OCI-M2 (cell line): ENCODE measurements around the gene AKAP10.
"Not testable (repeated sequence)": the region's sequence is repeated elsewhere in the genome, so short reads cannot be mapped to it uniquely, and the experiment has no call there.

ENCODE experiments used
- DNase-seq: peaks from one replicate; lab custom pipeline; 2025; ENCODE audit not compliant: unreplicated experiment; lab: John Stamatoyannopoulos, UW

The AKAP10 gene

GRCh38 chr17:19979917-19980770, 2.5 kb upstream of the AKAP10 start:
- DNase-seq: no peak

- no peak for DNase-seq
Observed at GRCh38 chr17:19978805-19979211, 1.2 kb upstream of the AKAP10 start.

- DNase-seq: no peak
Observed at GRCh38 chr17:19978209-19978802, 678 bp upstream of the AKAP10 start.

- DNase-seq: no peak
Observed at GRCh38 chr17:19975601-19976000, 2.0 kb downstream of the AKAP10 start.

GRCh38 chr17:19973156-19973555, 4.5 kb downstream of the AKAP10 start:
- no peak for DNase-seq

- DNase-seq: not testable (repeated sequence)
Observed at GRCh38 chr17:19962954-19963353, 14.7 kb downstream of the AKAP10 start.

- DNase-seq: no peak
Observed at GRCh38 chr17:19958023-19958422, 19.6 kb downstream of the AKAP10 start.

GRCh38 chr17:19955099-19955498, 22.5 kb downstream of the AKAP10 start:
- no peak for DNase-seq

GRCh38 chr17:19951411-19951810, 26.2 kb downstream of the AKAP10 start:
- DNase-seq: not testable (repeated sequence)

GRCh38 chr17:19950624-19951195, 26.9 kb downstream of the AKAP10 start:
- not testable (repeated sequence) for DNase-seq

GRCh38 chr17:19948116-19948943, 29.3 kb downstream of the AKAP10 start:
- no peak for DNase-seq

- DNase-seq: no peak
Observed at GRCh38 chr17:19946921-19947320, 30.7 kb downstream of the AKAP10 start.

- DNase-seq: no peak
Observed at GRCh38 chr17:19945009-19945626, 32.5 kb downstream of the AKAP10 start.

- DNase-seq: no peak
Observed at GRCh38 chr17:19943599-19943998, 34.0 kb downstream of the AKAP10 start.

GRCh38 chr17:19943026-19943425, 34.6 kb downstream of the AKAP10 start:
- DNase-seq: no peak

- DNase-seq: no peak
Observed at GRCh38 chr17:19940722-19941464, 36.7 kb downstream of the AKAP10 start.

GRCh38 chr17:19939993-19940721, 37.5 kb downstream of the AKAP10 start:
- no peak for DNase-seq

GRCh38 chr17:19938736-19939135, 38.9 kb downstream of the AKAP10 start:
- DNase-seq: no peak

- DNase-seq: no peak
Observed at GRCh38 chr17:19937522-19937921, 40.1 kb downstream of the AKAP10 start.
